Neural crest cell (in vitro differentiated cells): Measurements from ENCODE around the gene EXPH5. TPM values are rescaled to one million over a fixed set of nuclear protein-coding genes. Genes with fewer than 3 reads are reported as not detected.
A peak's percentile ranks its signal among the peaks of the same experiment; 100 is the strongest.

Source experiments
- DNase-seq: peaks from one replicate; pipeline ENCODE4 v3.0.0; 2021; ENCODE audit warnings: low read depth, mixed read lengths, low spot score
- H3K27ac Mint-ChIP-seq: one replicate; pipeline ENCODE4 v1.8.0; 2021; ENCODE audit warnings: mild to moderate bottlenecking, mixed read lengths; ENCODE audit not compliant: unreplicated experiment
- H3K27me3 Mint-ChIP-seq: 2 replicates; pipeline ENCODE4 v1.8.0; 2021; ENCODE audit warnings: low read depth, mild to moderate bottlenecking, mixed read lengths
- H3K36me3 Mint-ChIP-seq: 2 replicates; pipeline ENCODE4 v1.8.0; 2021; ENCODE audit warnings: low read depth, mild to moderate bottlenecking, mixed read lengths
- H3K4me1 Mint-ChIP-seq: 2 replicates; pipeline ENCODE4 v1.8.0; 2021; ENCODE audit warnings: mixed read lengths
- H3K4me3 Mint-ChIP-seq: one replicate; pipeline ENCODE4 v1.8.0; 2021; ENCODE audit warnings: mild to moderate bottlenecking, mixed read lengths
- H3K9me3 Mint-ChIP-seq: 2 replicates; pipeline ENCODE4 v1.8.0; 2021; ENCODE audit warnings: mixed read lengths
- CTCF ChIP-seq: fragments of 200-600 bp; sonication (generic); conservative IDR thresholded peaks from 2 replicates; pipeline ENCODE4 v1.5.0; 2021; ENCODE audit warnings: antibody characterized with exemption, mild to moderate bottlenecking
- total RNA-seq: library from RNA; stranded (reverse); gene quantifications from 2 replicates; pipeline ENCODE4 v1.2.1, GENCODE V29; 2021

Gene EXPH5
- total RNA-seq, 1 donor from 2014 or later: 0.68 TPM

GRCh38 chr11:108535384-108535955 lies 58.1 kb downstream of the EXPH5 start:
- peaks cover 15% of the 10 kb centered on the region for H3K4me1 Mint-ChIP-seq
- no peak for DNase-seq
- no peaks in the 10 kb centered on the region for H3K9me3 Mint-ChIP-seq
- H3K27me3 Mint-ChIP-seq: no peaks in the 10 kb centered on the region
- H3K36me3 Mint-ChIP-seq: no peaks in the 10 kb centered on the region
- no peak overlapping the region for H3K4me3 Mint-ChIP-seq
- no peak overlapping the region for H3K27ac Mint-ChIP-seq
- no peak for TF ChIP-seq CTCF

GRCh38 chr11:108534274-108534882 lies 59.2 kb downstream of the EXPH5 start:
- no peak for DNase-seq
- TF ChIP-seq CTCF: no peak
- H3K27me3 Mint-ChIP-seq: no peaks in the 10 kb centered on the region
- no peaks in the 10 kb centered on the region for H3K36me3 Mint-ChIP-seq
- no peak overlapping the region for H3K4me3 Mint-ChIP-seq
- H3K4me1 Mint-ChIP-seq: peaks cover 15% of the 10 kb centered on the region
- no peak overlapping the region for H3K27ac Mint-ChIP-seq
- no peaks in the 10 kb centered on the region for H3K9me3 Mint-ChIP-seq

- no peak for TF ChIP-seq CTCF
- Mint-ChIP-seq H3K4me3 (no peak overlapping the region), H3K4me1 (no peaks in the 10 kb centered on the region), H3K27ac (no peak overlapping the region), H3K9me3 (no peaks in the 10 kb centered on the region), H3K36me3 (no peaks in the 10 kb centered on the region), H3K27me3 (no peaks in the 10 kb centered on the region)
- no peak for DNase-seq
These were observed 63.1 kb downstream of the EXPH5 start for GRCh38 chr11:108530426-108530825.

GRCh38 chr11:108527382-108527781 lies 66.2 kb downstream of the EXPH5 start:
- Mint-ChIP-seq H3K27ac (no peak overlapping the region), H3K36me3 (no peaks in the 10 kb centered on the region), H3K27me3 (no peaks in the 10 kb centered on the region), H3K9me3 (no peaks in the 10 kb centered on the region), H3K4me1 (no peaks in the 10 kb centered on the region), H3K4me3 (no peak overlapping the region)
- no peak for TF ChIP-seq CTCF
- no peak for DNase-seq

- H3K4me1 Mint-ChIP-seq: no peaks in the 10 kb centered on the region
- peak overlapping the region; percentile 63 for H3K27ac Mint-ChIP-seq
- no peak for TF ChIP-seq CTCF
- no peak for DNase-seq
- peaks cover 3% of the 10 kb centered on the region for H3K9me3 Mint-ChIP-seq
- no peaks in the 10 kb centered on the region for H3K27me3 Mint-ChIP-seq
- no peaks in the 10 kb centered on the region for H3K36me3 Mint-ChIP-seq
- H3K4me3 Mint-ChIP-seq: no peak overlapping the region
These were observed 68.4 kb downstream of the EXPH5 start for GRCh38 chr11:108525161-108525560.
